Hematopoietic multipotent progenitor cell treated with erythropoietin and hydrocortisone succinate and interleukin-3 and kit ligand, for 17 days (in vitro differentiated cells): ENCODE data around the gene EFNA4.

Experiments
- DNase-seq: peaks from one replicate; pipeline ENCODE4 v3.0.0-alpha.2; 2015; ENCODE audit warnings: low spot score

EFNA4 gene

DNA sequence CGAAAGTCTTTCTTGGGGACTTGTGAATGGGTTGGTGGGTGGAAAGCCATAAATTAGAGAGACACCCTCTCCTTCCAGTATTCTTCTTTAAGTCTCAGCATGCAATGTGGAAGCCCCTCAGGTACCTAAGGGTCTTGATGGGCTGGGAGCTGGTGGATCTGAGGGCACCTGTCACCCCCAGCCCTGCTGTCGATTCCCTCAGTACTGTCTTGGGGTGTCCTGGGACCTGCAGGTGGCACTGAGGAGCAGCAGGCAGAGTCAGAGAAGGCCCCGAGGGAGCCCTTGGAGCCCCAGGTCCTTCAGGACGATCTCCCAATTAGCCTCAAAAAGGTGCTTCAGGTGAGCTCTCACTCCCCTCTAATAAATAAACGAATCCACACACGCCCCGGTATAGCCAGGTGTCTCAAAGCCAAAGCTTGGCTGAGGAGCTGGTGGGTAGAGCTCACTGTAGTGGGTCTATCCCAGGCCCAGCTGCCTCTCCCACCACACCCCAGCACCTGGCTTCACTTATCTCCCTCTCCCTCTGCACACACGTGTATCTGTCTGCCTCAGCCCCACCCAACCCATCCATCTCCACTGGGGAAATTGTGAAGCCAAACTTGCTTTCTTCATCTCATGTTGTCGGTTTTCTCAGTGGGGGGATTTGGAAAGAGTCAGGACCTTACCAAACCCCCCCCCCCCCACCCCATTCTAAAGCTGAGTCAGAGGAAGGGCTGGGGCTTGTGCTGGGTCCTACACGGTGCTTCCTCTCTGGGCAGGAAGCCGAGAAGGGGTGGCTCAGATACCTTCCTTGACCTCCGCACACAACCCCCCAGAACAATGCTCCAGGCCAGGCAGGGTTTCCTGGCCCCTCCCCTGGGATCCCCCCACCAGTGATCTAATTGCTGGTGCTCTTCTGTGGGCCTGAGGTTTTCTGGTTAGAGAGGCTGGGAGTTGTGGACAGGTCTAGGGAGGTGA is 10.8 kb upstream of the EFNA4 start:
- DNase-seq = peak; percentile 62

DNA sequence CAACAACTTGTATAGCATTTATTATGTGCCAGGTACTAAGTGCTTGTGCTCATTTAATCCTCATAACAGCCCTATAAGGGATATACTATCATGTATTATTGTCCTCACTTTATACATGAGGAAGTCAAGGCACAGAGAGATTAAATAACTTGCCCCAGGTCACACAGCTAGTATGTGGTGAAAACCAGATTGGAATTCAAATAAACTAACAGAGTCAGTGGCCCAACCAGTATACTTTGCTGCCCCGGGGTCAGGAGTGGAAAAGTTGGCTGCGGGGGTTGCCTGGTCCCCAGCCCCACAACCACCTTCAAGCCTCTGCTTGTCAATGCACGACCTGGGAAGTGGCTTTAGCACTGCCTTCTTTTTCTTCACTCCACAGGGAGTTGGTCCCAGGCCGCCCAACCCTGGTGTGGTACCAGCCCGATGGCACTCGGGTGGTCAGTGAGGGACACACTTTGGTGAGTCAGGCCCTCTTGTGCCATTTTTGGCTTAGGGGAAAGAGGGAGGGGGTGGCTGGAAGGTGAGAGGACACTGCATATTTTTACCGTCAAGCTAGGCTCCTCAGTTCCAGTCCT is 9.9 kb upstream of the EFNA4 start:
- DNase-seq = no peak

DNA sequence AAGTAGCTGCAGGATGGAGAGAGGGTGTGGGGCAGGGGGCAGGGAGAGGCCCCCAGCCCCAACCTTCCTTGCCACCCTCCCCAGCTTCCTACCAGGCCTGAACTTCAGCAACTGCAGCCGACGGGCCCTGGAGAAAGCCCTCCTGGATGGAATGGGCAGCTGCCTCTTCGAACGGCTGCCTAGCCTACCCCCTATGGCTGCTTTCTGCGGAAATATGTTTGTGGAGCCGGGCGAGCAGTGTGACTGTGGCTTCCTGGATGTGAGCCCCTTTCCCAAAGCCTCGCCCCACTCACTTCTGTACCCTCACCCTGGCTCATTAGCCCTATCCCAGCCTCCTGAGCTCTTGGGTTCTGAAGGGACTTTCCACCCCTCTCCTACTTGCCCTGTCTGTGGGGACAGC is 6.4 kb upstream of the EFNA4 start:
- no peak for DNase-seq

DNA sequence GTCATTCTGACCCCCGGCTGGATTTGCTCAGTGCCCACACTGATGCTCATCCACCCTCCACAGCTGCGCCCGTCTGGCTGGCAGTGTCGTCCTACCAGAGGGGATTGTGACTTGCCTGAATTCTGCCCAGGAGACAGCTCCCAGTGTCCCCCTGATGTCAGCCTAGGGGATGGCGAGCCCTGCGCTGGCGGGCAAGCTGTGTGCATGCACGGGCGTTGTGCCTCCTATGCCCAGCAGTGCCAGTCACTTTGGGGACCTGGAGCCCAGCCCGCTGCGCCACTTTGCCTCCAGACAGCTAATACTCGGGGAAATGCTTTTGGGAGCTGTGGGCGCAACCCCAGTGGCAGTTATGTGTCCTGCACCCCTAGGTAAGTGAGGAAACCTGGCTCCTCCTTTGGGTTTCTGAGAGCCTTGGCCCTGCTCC is 5.7 kb upstream of the EFNA4 start:
- no peak for DNase-seq

DNA sequence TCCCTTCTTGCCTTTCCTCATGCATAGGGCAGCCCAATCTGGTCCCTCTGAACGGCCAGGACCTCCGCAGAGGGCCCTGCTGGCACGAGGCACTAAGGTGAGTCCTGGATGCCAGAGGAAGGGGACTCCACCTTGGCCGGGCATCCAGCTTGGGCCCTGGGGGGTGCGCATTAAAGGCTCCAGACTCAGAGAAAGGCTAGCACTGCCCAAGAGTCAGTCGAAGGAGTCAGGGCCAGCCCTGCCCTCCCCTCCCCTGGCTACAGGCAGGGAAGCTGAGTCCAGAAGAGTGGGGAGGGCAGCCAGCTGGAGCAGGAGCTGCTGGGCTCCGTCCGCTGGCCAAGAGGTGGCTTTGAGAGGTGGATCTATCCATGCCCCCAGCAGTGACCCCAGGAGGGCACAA is 2.8 kb upstream of the EFNA4 start:
- no peak for DNase-seq

DNA sequence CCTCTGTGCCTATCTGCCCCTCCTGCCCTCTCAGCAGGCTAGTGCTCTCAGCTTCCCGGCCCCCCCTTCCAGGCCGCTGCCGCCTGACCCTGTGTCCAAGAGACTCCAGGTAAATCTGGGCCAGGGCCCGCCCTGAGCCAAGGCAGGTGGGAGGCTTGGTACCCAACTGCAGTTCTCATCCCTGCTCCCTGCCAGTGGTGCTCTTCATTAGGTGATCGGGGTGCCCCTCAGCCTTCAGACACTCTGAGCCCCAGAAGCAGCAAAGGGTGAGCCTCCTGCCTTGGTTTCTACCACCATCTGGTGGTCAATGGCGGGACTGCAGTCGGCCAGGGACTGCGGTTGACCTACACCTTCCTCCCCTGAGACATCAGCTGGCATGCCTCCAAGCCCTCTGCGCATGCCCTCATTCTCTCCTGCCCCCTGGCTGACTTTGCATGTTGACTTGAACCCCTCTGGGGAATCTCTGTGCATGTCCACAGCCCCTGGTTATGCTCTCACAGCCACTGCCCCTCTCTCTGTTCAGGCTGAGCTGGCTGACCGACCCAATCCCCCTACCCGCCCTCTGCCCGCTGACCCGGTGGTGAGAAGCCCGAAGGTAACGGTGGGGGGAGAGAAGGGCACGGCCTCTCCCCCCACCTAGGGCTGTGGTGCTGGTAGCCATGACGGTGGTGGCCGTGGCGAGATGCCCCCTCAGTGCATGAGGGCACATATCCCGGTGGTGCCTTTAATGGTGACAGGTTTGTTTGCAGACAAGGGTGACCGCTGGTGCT is 2.0 kb upstream of the EFNA4 start:
- DNase-seq = peak; percentile 93

DNA sequence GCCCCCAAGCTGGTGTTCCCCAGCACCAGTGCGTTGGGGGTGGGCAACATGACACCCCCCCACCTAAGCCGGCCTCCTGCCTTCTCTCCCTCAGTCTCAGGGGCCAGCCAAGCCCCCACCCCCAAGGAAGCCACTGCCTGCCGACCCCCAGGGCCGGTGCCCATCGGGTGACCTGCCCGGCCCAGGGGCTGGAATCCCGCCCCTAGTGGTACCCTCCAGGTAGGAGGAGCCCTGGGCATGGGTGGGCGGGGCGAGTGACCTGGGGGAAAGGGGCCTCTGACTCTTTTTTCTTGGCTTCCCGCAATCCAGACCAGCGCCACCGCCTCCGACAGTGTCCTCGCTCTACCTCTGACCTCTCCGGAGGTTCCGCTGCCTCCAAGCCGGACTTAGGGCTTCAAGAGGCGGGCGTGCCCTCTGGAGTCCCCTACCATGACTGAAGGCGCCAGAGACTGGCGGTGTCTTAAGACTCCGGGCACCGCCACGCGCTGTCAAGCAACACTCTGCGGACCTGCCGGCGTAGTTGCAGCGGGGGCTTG is 1.3 kb upstream of the EFNA4 start:
- DNase-seq = no peak

DNA sequence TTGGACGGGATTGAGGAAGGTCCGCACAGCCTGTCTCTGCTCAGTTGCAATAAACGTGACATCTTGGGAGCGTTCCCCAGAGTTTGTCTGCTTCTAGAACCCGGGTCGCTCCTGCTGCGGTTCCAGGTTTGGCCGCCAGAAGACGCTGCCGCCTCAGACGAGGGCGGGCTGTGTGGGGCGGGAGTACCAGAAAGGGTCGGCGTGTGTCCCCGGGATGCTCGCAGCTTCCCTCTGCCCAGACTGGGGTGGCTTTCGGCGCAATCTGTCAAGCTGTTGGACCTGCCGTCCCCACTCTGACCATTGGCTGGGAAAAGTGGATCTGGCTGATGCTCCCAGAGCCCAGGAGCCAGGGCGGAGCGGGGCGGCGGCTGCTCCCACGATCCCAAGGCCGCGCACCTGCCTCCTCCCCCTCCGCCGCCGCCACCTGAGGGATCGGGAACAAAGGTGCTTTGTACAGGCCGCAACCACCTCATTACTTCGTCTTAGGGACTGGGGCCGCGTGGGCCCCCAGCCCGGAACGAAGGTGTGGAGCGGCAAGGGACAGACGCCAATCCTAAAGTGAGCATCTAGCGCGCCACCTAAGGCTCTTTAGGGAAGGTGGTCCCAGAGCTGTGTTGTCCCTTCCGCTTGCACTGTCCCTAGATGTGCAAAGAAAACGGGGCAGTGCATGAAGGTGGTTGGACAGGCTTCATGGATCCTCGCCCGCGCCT is 683 bp upstream of the EFNA4 start:
- peak; percentile 52 for DNase-seq

DNA sequence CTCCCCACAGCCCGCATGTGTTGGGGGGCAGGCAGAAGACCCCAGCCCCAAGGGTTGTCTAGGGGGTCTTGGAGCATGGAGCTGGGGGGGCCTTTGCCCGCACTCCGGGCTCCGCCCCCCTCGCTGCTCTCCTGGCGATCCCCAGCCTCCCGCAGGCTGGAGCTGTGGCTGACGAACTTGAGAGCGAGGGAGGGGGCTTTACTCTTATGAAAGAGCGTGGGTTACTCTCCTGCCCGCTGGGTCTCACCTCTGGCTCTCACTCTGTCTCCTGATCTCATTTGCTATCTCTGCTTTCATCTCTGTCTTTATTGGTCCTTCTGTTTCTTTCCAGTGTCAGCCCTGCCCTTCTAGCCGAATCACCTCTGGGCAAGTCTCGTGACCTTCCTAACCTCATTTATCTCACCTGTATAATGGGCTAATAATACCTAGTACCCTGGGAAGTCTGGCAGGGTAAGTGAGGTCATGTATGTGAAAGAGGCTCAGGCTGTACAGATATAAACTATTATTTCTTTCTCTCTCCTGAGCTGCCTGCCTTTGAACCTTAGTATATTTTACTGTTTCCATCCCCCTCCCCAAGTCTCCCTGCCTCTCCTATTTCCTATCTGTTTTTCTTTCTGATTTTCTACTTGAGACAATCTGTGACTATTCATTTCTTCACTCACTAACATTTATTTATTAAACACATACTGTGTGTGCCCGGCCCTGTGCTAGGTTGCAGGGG is 731 bp downstream of the EFNA4 start:
- no peak for DNase-seq

DNA sequence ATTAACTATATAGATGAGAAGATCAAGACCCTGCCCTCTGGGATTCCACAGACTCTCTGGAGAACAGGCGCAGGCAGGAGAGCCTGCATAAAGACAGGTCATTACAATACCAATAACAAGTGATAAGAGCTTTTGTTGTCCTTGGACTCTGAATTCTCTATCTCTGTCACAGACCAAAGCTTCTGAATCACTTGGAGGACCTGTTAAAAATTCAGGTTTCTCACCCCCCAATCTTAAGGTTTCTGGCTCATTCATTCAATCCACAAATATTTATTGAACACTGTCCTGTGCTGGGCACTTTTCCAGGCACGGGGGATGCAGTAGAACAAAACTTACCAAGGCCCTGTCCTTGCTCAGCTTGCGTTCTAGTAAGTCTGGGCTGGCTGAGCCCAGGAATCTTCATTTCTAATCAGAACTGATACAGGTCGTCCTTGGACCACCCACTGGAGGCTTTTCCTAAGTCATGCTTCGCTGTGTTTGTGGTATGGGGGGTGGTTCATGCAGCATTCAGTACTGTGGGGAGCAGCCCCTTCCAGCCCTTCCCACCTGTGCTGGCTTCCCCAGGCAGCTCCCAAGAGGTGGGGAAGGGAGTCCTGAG is 1.4 kb downstream of the EFNA4 start:
- DNase-seq = no peak

DNA sequence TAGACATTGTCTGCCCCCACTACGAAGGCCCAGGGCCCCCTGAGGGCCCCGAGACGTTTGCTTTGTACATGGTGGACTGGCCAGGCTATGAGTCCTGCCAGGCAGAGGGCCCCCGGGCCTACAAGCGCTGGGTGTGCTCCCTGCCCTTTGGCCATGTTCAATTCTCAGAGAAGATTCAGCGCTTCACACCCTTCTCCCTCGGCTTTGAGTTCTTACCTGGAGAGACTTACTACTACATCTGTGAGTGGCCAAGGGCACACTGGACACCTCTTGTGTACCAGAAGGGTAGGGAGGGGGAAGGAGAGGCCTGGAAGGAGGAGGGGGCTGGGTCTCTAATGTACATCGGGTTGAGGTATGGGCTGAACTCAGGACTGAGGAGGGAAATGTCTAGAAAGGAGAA is 3.2 kb downstream of the EFNA4 start:
- DNase-seq = no peak

DNA sequence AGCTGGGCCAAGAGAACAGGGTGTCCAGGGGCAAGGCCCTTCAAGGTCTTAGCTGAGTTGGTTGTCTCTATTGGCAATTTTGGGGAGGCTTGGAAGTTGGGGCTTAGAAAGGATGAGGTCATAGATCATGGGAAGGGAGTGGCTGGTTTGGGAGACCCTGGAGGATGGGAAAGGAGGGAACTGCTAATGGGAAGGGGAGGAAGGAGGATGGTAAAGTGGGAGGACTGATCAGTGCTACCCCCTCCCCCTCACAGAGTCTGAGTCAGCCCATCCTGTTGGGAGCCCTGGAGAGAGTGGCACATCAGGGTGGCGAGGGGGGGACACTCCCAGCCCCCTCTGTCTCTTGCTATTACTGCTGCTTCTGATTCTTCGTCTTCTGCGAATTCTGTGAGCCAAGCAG is 5.1 kb downstream of the EFNA4 start:
- no peak for DNase-seq

DNA sequence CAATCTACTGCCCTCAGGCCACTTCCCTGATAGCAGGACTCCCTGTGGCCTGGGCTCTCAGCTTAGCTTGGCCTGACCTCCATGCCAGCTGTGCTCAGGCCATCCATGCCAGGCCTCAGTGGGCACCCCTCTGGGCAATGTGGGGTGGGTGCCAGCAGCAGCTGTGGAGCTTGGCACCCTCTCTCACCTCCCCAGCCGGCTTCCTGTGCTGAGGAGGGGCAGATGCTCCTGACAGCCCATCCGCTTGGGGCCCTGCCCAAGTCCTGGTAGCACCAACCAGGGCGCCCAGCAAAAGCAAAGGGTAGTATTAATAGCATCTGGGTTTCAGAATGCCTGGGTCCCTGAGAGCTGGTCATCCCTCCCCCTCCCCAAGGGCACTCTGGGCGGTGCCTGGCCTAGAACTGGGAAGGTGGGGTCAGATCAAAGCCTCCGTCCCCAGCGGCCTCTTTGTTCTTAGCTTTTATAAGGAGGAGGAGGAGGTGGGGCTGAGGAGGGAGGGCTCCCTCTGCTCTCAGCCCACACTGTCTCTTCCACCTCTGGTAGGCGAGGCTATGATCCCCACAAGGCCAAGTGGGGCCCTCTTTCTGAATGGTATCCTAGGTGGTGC is 6.1 kb downstream of the EFNA4 start:
- DNase-seq = no peak

DNA sequence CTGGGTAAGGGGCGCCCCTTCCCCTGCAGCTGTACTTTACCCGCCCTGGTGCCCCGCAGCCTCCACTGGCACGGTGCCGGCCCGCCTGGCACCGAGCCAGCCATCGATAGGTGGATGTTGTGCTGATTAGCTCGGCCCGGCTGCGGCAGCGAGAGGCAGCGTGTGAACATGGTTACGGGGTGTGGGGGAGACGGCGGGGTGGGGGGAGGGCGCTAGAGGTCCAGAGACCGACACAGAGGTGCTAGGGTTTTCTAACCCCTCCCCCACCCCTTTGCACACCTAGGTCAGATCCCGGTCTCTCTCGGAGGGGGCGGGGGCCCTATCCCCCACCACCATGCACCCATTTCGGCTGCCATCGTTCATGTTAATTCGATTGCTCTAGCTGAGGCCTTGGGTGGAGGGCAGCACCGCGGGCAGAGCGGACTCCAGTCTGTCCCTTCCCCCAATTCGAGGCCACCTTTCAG is 6.7 kb downstream of the EFNA4 start:
- DNase-seq = no peak

DNA sequence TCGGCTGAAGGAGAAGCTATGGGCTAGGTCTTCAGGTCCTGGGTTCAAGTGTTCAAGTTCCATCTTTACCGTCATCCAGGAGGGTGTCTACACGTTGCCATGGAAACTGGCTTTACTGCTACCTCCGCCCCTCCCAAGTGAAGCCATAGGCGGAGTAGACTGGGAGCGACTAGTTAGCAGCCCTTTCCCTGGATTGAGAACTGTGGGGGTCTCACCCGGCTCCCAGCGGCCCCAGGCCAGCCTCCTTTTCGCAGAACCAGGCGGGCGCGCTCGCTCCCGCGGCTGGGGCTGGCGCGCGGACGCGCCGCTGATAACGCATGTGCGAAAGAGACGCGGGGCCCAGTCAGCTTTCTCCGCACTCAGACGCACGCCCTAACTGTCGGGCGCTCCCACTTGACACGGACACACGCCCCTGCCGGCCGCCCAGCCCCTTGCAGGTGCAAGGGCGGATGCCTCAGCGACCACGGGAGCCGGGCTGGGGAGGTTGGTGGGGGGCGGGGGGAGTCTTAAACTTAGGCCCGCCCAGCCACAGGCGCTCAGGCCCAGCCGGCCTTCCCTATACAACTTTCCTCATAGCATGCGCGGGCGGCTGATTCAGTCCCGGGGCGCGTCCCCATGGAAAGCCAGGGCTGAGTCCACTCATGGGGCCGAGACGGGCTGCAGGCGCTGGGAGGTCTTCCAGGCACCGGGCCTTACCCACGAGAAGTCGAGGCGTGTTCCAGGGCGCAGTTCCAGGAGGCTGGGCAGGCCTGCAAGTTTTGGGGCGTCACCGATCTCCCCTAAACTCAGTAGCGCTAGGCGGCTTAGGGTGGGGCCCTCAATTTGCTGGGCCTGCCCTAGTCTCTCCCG is 7.4 kb downstream of the EFNA4 start:
- peak; percentile 83 for DNase-seq

DNA sequence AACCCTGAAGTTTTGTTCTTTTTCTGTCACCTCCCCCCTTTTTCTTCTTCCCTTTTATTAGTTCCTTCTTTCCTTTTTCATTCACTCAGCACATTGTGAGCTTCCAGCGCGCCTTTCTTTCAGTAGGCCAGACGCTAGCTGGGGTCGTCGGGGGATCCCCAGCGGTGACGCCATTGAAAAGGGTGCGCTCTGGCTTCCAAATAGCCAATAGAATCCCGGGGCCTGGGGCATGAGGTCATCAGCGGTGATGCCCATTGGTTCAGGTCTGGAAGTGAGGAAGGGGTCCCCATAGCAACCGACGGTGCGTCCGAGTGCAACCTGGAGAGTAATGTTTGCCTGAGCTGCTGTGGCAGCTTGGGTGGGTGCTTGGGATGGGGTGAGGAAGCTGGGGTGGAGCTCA is 8.2 kb downstream of the EFNA4 start:
- no peak for DNase-seq

DNA sequence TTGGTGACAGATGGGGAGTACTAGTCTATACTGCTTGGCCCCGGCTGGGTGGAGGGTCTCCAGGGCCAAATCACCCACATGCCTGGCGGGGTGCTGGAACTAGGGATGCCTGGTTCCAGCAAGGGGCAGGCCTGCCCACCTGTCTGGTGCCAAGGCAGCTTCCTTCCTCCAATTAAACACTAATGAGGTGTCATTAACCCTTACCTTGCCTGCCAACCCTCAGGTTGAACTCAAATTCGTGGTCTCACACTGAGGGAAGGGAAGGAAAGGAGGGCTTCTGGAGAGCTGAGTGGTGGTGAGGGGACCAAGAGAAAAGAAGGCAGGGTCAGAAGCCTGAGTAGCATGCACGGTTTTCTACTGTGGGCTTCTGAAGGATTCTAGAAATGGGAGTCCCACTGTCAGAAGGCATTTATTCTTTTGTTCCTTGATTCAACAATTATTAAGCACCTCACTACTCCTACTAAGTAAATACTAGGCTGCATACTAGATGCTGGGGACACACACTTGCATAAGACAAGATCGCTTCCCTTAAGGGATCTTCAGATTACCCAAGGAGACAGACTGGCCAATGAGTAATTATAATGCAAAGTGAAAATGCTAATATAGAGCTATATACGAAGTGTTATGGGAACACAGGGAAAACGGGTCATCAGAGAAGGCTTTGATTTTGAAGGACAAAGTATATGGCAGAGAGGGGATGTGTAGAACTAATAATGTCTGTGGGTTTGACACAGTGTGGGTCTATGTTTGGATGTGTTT is 9.2 kb downstream of the EFNA4 start:
- no peak for DNase-seq

DNA sequence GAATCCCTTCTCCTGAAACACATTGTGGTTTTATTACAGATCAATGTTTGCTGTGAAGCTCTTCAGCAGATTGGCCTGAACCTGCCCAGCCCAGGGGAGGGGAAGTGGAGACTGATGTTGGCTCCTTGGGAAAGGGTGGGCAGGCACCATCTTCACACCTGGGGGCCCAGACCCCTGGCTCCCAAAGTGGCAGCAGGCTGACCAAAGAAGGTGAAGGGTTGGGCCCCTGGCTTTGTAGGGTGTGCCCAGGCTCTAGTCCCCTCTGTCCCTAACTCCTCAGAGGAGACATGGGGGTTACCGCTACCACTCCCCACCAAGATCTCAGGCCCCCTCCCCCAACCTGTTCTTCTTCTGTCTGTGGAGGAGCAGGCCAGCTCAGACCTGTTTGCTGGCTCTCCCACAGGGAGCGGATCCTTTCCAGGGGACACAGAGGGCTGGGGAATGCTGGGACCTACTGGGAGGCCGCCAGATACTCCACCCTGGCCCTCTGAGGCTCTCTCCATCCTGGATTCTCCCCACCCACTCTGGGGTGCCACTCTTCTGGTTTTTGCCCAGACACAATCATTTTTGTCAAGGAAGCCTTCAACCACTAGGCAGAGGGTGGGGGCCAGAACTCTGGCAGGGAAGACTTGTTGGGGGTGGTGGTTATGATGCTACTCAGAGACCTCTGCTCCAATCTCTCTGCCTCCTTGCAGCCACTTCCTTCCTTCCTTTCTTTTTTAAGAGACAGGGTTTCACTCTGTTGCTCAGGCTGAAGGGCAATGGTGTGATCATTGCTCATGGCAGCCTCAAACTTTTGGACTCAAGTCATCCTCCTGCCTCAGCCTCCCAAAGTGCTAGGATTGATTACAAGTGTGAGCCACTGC is 10.1 kb downstream of the EFNA4 start:
- DNase-seq = no peak
